GM12878 (cell line): ENCODE results near the gene MXRA7. TPM values are rescaled to one million over a fixed set of nuclear protein-coding genes. Genes with fewer than 3 reads are reported as not detected.

Experiments used
- ATAC-seq: fragments of 200-7000 bp; cut with Tn5 transposase; 3 replicates; pipeline ENCODE4 v1.9.1; 2020; ENCODE audit warnings: mild to moderate bottlenecking, moderate library complexity
- BruUV-seq: library from RNA; stranded (reverse); fragments of 400-500 nt; replicated peaks from 2 replicates; lab custom pipeline; 2021; lab: Mats Ljungman, UMichigan
- CTCF ChIA-PET: fragments of 300-600 bp; sonication (Branson Sonifier 250); formaldehyde crosslinking; extraction: SDS; loops from one replicate; lab custom pipeline; 2021; ENCODE audit warnings: inconsistent platforms; lab: Yijun Ruan, JAX
- POLR2A ChIA-PET: fragments of 350-600 bp; formaldehyde crosslinking; extraction: SDS; loops from one replicate; lab custom pipeline; 2021; ENCODE audit warnings: inconsistent platforms; lab: Charles Lee
- RAD21 ChIA-PET: fragments of 300-600 bp; sonication (Branson Sonifier 250); formaldehyde crosslinking; loops from one replicate; lab custom pipeline; 2023; ENCODE audit warnings: antibody characterized with exemption; ENCODE audit not compliant: unreplicated experiment; lab: Charles Lee
- SMC1A ChIA-PET: fragments of 300-600 bp; sonication (Branson Sonifier 250); formaldehyde crosslinking; loops from one replicate; lab custom pipeline; 2023; ENCODE audit not compliant: unreplicated experiment, uncharacterized antibody; lab: Charles Lee
- DNase-seq: peaks from one replicate; pipeline ENCODE4 v3.0.0-alpha.2; 2011; ENCODE audit warnings: low read depth, low spot score
- FAIRE-seq: peaks from 3 replicates; lab custom pipeline; 2011; peaks lifted over from hg19 to GRCh38; lab: Jason Lieb, UNC
- H2AFZ ChIP-seq: 2 replicates; pipeline ENCODE4 v1.6.0; 2011; ENCODE audit warnings: low read depth, low read length, control low read depth; ENCODE audit not compliant: control insufficient read depth
- H3K27ac ChIP-seq: 2 replicates; pipeline ENCODE4 v1.5.1; 2011; ENCODE audit warnings: control low read depth; ENCODE audit not compliant: control insufficient read depth, insufficient read depth
- H3K27me3 ChIP-seq, 2 experiments: replicated peaks in 1 of 2; 2 replicates each; pipeline versions ENCODE4 v1.6.0 to v1.6.1; 2011; ENCODE audit warnings: low read length in 1 of 2; ENCODE audit not compliant: control insufficient read depth in 2 of 2, insufficient read depth in 2 of 2
- H3K36me3 ChIP-seq, 2 experiments: 2 replicates each; pipeline ENCODE4 v1.5.1; 2011; ENCODE audit warnings: low read length in 1 of 2; ENCODE audit not compliant: control insufficient read depth in 2 of 2, insufficient read depth in 2 of 2
- H3K4me1 ChIP-seq: 2 replicates; pipeline ENCODE4 v1.6.1; 2011; ENCODE audit warnings: mild to moderate bottlenecking, low read length, moderate library complexity, mixed read lengths; ENCODE audit not compliant: control insufficient read depth, insufficient read depth
- H3K4me2 ChIP-seq: 2 replicates; pipeline ENCODE4 v1.6.0; 2011; ENCODE audit warnings: control low read depth; ENCODE audit not compliant: control insufficient read depth, insufficient read depth
- H3K4me3 ChIP-seq: fragments of 200-600 bp; sonication (generic); 2 replicates; pipeline ENCODE4 v1.5.1; 2016
- H3K79me2 ChIP-seq: 2 replicates; pipeline ENCODE4 v1.6.0; 2011; ENCODE audit warnings: low read length; ENCODE audit not compliant: control insufficient read depth, insufficient read depth
- H3K9ac ChIP-seq: 2 replicates; pipeline ENCODE4 v1.8.0; 2011; ENCODE audit warnings: low read length, control low read depth, mixed read lengths; ENCODE audit not compliant: control insufficient read depth, insufficient read depth
- H3K9me3 ChIP-seq: replicated peaks from 3 replicates; pipeline ENCODE4 v1.5.1; 2011; ENCODE audit warnings: mild to moderate bottlenecking, low read length; ENCODE audit not compliant: control insufficient read depth, insufficient read depth
- H4K20me1 ChIP-seq: 2 replicates; pipeline ENCODE4 v1.6.0; 2011; ENCODE audit not compliant: control insufficient read depth, insufficient read depth
- ASH2L ChIP-seq: fragments of 300-600, 200-600 bp; sonication (generic); IDR thresholded peaks from 2 replicates; pipeline ENCODE4 v1.6.1; 2017; ENCODE audit warnings: low read depth, mild to moderate bottlenecking, borderline replicate concordance
- BCL11A ChIP-seq: IDR thresholded peaks from 2 replicates; pipeline ENCODE4 v1.6.1; 2011; ENCODE audit warnings: low read depth, low read length
- BRCA1 ChIP-seq: IDR thresholded peaks from 2 replicates; pipeline ENCODE4 v1.6.1; 2011; ENCODE audit warnings: low read depth, low read length, improper control_type of control experiment
- CHD1 ChIP-seq: IDR thresholded peaks from 2 replicates; pipeline ENCODE4 v1.6.1; 2012; ENCODE audit warnings: low read depth, low read length, improper control_type of control experiment
- EED ChIP-seq: sonication (generic); IDR thresholded peaks from 2 replicates; pipeline ENCODE4 v1.6.1; 2016; ENCODE audit warnings: antibody characterized with exemption, low read depth
- EGR1 ChIP-seq, 2 experiments: IDR thresholded peaks; 1 replicate in 1 of 2; 2 replicates in 1 of 2; pipeline ENCODE4 v1.6.1; 2011 to 2012; ENCODE audit warnings: low read depth in 2 of 2, low read length in 2 of 2, borderline replicate concordance in 1 of 2, mild to moderate bottlenecking in 1 of 2, moderate library complexity in 1 of 2
- ELK1 ChIP-seq: IDR thresholded peaks from 2 replicates; pipeline ENCODE4 v1.6.1; 2012; ENCODE audit warnings: low read depth, low read length, improper control_type of control experiment
- FOXK2 ChIP-seq: fragments of 450-650 bp; IDR thresholded peaks from 2 replicates; pipeline ENCODE4 v1.6.1; 2017; ENCODE audit warnings: mild to moderate bottlenecking, moderate library complexity
- IRF4 ChIP-seq: IDR thresholded peaks from 2 replicates; pipeline ENCODE4 v1.6.1; 2011; ENCODE audit warnings: low read depth, low read length
- LARP7 ChIP-seq: fragments of 450-650 bp; IDR thresholded peaks from 2 replicates; pipeline ENCODE4 v1.6.1; 2017; ENCODE audit warnings: mild to moderate bottlenecking
- RFX5 ChIP-seq: IDR thresholded peaks from 2 replicates; pipeline ENCODE4 v1.6.1; 2011; ENCODE audit warnings: low read depth, low read length, improper control_type of control experiment
- WGBS: methylation state at CpG from one replicate; pipeline ENCODE4 v1.1.6; 2016; ENCODE audit warnings: low lambda C conversion rate; ENCODE audit not compliant: insufficient replicate concordance, insufficient coverage; ENCODE audit errors: missing lambda C conversion rate; 5-methylcytosine and 5-hydroxymethylcytosine counted together
- in situ Hi-C: fragments of 300-500 bp; cut with MboI; formaldehyde crosslinking; loops from 9 replicates; pipeline ENCODE4 v1.14.3; 2018; ENCODE audit warnings: mixed read lengths
- intact Hi-C: fragments of 100-400 bp; cut with micrococcal nuclease; formaldehyde crosslinking; loops from one replicate; pipeline ENCODE4 v1.14.2; 2022; ENCODE audit not compliant: unreplicated experiment
- polyA plus RNA-seq, 11 experiments: library from polyadenylated mRNA; depleted of rRNA in 4 of 11; unstranded in 6 of 11; stranded (reverse) in 5 of 11; fragments of >200 nt; fragmentation: Nextera tagmentation in 4 of 11; fragmentation: Illumina TruSeq in 1 of 11; extraction: Ambion mirVana in 4 of 11; extraction: Trizol in 1 of 11; gene quantifications; 1 replicate in 1 of 11; 2 replicates in 10 of 11; pipeline versions ENCODE4 v1.2.1 to v1.2.3, GENCODE V29; 2011 to 2016; ENCODE audit warnings: inconsistent platforms in 2 of 11, missing spikeins in 2 of 11, low read depth in 1 of 11
- total RNA-seq, 4 experiments: library from RNA; depleted of rRNA in 3 of 4; stranded (reverse); fragments of >200 nt in 3 of 4; fragmentation: Illumina TruSeq in 1 of 4; extraction: Trizol in 1 of 4; gene quantifications; 2 replicates each; pipeline versions ENCODE4 v1.2.1 to v1.2.3, GENCODE V29; 2013 to 2021
- TF ChIP-seq, protein P1 (sequence below): fragments of 450-650 bp; IDR thresholded peaks from 2 replicates; pipeline ENCODE4 v1.6.1; 2016; ENCODE audit warnings: mild to moderate bottlenecking

Gene MXRA7
- total and polyA plus RNA-seq, 10 of the 15 experiments (the other 5 are each of a cell fraction or from before 2014, with no cell fraction given): 0.03 to 2.0 (median 0.33) TPM

GRCh38 chr17:76667786-76668453 lies 42.8 kb downstream of the MXRA7 start:
- BruUV-seq: no TSS peak
- POLR2A ChIA-PET: interaction anchor here (0.6 kb wide), 1 partner anchor 243 kb away, joined by 6 read pairs; no protein-coding TSS in a partner anchor

DNA sequence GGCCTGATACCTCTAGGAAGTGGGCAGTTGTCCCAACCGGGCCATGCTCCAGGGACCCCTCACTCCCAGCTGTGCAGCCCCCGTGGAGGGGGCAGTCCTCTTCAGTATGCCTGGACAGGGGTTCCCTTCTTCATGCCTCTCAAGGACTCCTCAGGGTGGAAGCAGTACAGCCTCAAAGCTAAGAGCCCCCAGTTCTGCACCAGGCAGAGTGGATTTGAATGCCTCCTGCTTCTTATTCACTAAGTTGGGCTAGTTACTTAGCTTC lies 43.3 kb downstream of the MXRA7 start:
- ChIA-PET SMC1A (no interaction called here), RAD21 (no interaction called here), POLR2A (interaction anchor here (0.6 kb wide), 1 partner anchor 242 kb away, joined by 6 read pairs; no protein-coding TSS in a partner anchor), CTCF (interaction anchor here (0.8 kb wide), 1 partner anchor 43 kb away, joined by 4 read pairs; no protein-coding TSS in a partner anchor)
- Histone ChIP-seq H4K20me1 (no peaks in the 10 kb centered on the region), H3K36me3 (no peaks in the 10 kb centered on the region), H3K4me1 (peaks cover 5% of the 10 kb centered on the region), H2AFZ (no peak overlapping the region), H3K9ac (no peak overlapping the region), H3K79me2 (no peaks in the 10 kb centered on the region), H3K4me3 (no peak overlapping the region), H3K27ac (no peak overlapping the region), H3K4me2 (no peak overlapping the region), H3K27me3 (no peaks in the 10 kb centered on the region; a peak in 1 of 4 replicates), H3K9me3 (no peaks in the 10 kb centered on the region; the same call in 2 of the 3 replicates)
- BruUV-seq: no TSS peak
- WGBS: 0% methylated on average over 2 of the region's 2 CpGs
- DNase-seq (no peak), FAIRE-seq (no peak), ATAC-seq (no peak)
- intact Hi-C loops (no loop called here), in situ Hi-C loops (no loop called here)
- TF ChIP-seq FOXK2 (no peak), EED (no peak), EGR1 (IDR thresholded peaks at IDR 0.05; ENCODE audit: borderline replicate concordance in 1 of 2, low read depth in 2 of 2, low read length in 2 of 2) (no peak), RFX5 (no peak), ELK1 (no peak), ASH2L (no peak), BCL11A (no peak), LARP7 (no peak), BRCA1 (no peak)

More at GRCh38 chr17:76667786-76668453, 42.8 kb downstream of the MXRA7 start:
- Histone ChIP-seq H3K27ac (no peak overlapping the region), H3K4me2 (no peak overlapping the region), H3K79me2 (no peaks in the 10 kb centered on the region), H3K9me3 (no peaks in the 10 kb centered on the region; the same call in 2 of the 3 replicates), H4K20me1 (no peaks in the 10 kb centered on the region), H3K9ac (no peak overlapping the region), H2AFZ (no peak overlapping the region), H3K4me1 (peaks cover 5% of the 10 kb centered on the region), H3K4me3 (no peak overlapping the region), H3K27me3 (no peaks in the 10 kb centered on the region; a peak in 1 of 4 replicates), H3K36me3 (no peaks in the 10 kb centered on the region)
- ChIA-PET CTCF (interaction anchor here (0.8 kb wide), 1 partner anchor 44 kb away, joined by 4 read pairs; no protein-coding TSS in a partner anchor), RAD21 (no interaction called here), SMC1A (no interaction called here)
- no peak for DNase-seq
- in situ Hi-C loops (no loop called here), intact Hi-C loops (no loop called here)
- WGBS: 30% methylated on average over 14 of the region's 14 CpGs
- FAIRE-seq: no peak
- no peak for ATAC-seq
- TF ChIP-seq CHD1 (no peak), IRF4 (no peak)
- TF ChIP-seq, protein P1, sequence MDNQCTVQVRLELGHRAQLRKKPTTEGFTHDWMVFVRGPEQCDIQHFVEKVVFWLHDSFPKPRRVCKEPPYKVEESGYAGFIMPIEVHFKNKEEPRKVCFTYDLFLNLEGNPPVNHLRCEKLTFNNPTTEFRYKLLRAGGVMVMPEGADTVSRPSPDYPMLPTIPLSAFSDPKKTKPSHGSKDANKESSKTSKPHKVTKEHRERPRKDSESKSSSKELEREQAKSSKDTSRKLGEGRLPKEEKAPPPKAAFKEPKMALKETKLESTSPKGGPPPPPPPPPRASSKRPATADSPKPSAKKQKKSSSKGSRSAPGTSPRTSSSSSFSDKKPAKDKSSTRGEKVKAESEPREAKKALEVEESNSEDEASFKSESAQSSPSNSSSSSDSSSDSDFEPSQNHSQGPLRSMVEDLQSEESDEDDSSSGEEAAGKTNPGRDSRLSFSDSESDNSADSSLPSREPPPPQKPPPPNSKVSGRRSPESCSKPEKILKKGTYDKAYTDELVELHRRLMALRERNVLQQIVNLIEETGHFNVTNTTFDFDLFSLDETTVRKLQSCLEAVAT: no peak
